ENCODE results near the gene CT45A9.
A peak's percentile ranks its signal among the peaks of the same experiment; 100 is the strongest.
"Not testable (repeated sequence)": the region's sequence is repeated elsewhere in the genome, so short reads cannot be mapped to it uniquely, and the experiment has no call there.

CT45A9 gene

GRCh38 chrX:135888976-135889375 is 17.4 kb upstream of the CT45A9 start:
- peak; percentile 50 for TF ChIP-seq CTCF (IDR thresholded peaks at IDR 0.05; ENCODE audit: extremely low read depth, insufficient read depth, missing control alignments)
- DNase-seq (ENCODE audit: low spot score); in situ Hi-C loops (cut with MboI; ENCODE audit: low pct_unique_long_range_greater_than_20kb, low sequenced_read_pairs, unreplicated experiment): not testable (repeated sequence)

- DNase-seq (ENCODE audit: low spot score); in situ Hi-C loops (cut with MboI; ENCODE audit: low pct_unique_long_range_greater_than_20kb, low sequenced_read_pairs, unreplicated experiment): not testable (repeated sequence)
These were observed 16.6 kb upstream of the CT45A9 start for GRCh38 chrX:135888230-135888629.

- DNase-seq (ENCODE audit: low spot score); in situ Hi-C loops (cut with MboI; ENCODE audit: low pct_unique_long_range_greater_than_20kb, low sequenced_read_pairs, unreplicated experiment): not testable (repeated sequence)
These were observed 11.1 kb upstream of the CT45A9 start for GRCh38 chrX:135882741-135883140.

DNA sequence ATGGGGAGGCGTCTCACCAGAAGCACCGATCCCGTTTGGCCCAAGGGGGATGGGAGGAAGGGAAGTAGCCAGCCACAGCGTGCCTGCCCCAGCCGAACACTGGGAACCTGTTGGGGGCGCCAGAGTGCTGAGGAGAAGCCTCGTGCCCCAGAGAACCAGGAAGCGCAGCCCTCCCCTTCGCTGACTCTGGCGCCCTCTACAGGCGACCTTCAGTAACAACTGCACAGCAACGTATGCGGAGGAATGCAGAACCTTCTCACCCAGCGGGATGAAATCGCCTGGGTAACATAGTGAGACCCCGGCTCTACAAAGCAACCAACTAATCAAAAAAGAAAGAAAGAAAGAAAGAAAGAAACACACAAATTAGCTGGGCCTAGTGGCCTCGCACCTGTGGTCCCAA is 17.2 kb downstream of the CT45A9 start, which contains the start of gene CT45A8:
Gene CT45A8, minus strand, starts transcription at position 101 of the 400 bp plus-strand sequence. CDS start 3,755 bp downstream, outside the sequence.
- in situ Hi-C loops (cut with MboI; ENCODE audit: low pct_unique_long_range_greater_than_20kb, low sequenced_read_pairs, unreplicated experiment); DNase-seq (ENCODE audit: low spot score): not testable (repeated sequence)

DNA sequence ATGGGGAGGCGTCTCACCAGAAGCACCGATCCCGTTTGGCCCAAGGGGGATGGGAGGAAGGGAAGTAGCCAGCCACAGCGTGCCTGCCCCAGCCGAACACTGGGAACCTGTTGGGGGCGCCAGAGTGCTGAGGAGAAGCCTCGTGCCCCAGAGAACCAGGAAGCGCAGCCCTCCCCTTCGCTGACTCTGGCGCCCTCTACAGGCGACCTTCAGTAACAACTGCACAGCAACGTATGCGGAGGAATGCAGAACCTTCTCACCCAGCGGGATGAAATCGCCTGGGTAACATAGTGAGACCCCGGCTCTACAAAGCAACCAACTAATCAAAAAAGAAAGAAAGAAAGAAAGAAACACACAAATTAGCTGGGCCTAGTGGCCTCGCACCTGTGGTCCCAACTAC is 34.4 kb downstream of the CT45A9 start, which contains the start of gene CT45A7:
Gene CT45A7, minus strand, starts transcription at position 101 of the 400 bp plus-strand sequence. CDS start 3,747 bp downstream, outside the sequence.
- DNase-seq (ENCODE audit: low spot score); in situ Hi-C loops (cut with MboI; ENCODE audit: low pct_unique_long_range_greater_than_20kb, low sequenced_read_pairs, unreplicated experiment): not testable (repeated sequence)

DNA sequence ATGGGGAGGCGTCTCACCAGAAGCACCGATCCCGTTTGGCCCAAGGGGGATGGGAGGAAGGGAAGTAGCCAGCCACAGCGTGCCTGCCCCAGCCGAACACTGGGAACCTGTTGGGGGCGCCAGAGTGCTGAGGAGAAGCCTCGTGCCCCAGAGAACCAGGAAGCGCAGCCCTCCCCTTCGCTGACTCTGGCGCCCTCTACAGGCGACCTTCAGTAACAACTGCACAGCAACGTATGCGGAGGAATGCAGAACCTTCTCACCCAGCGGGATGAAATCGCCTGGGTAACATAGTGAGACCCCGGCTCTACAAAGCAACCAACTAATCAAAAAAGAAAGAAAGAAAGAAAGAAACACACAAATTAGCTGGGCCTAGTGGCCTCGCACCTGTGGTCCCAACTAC is 51.7 kb downstream of the CT45A9 start, which contains the start of gene CT45A2:
Gene CT45A2, minus strand, starts transcription at position 101 of the 400 bp plus-strand sequence. CDS start 3,747 bp downstream, outside the sequence.
- in situ Hi-C loops (cut with MboI; ENCODE audit: low pct_unique_long_range_greater_than_20kb, low sequenced_read_pairs, unreplicated experiment); DNase-seq (ENCODE audit: low spot score): not testable (repeated sequence)
